Stomach smooth muscle (tissue), 2 donors: ENCODE data around the gene GPR82.

ENCODE experiments used
- H3K27ac ChIP-seq: one replicate; pipeline ENCODE4 v1.7.0; 2013; ENCODE audit warnings: mild to moderate bottlenecking, low read length, inconsistent platforms
- H3K27me3 ChIP-seq, 2 donors: one replicate each; pipeline ENCODE4 v1.7.0; 2013; ENCODE audit warnings: low read length in 2 of 2; ENCODE audit not compliant: insufficient read depth in 2 of 2, control insufficient read depth in 1 of 2
- H3K36me3 ChIP-seq, 2 donors: one replicate each; pipeline ENCODE4 v1.7.0; 2013; ENCODE audit warnings: low read length in 2 of 2; ENCODE audit not compliant: control insufficient read depth in 2 of 2, insufficient read depth in 2 of 2
- H3K4me1 ChIP-seq: one replicate; pipeline ENCODE4 v1.7.0; 2013; ENCODE audit warnings: low read length; ENCODE audit not compliant: control insufficient read depth, insufficient read depth
- H3K4me3 ChIP-seq, 2 donors: one replicate each; pipeline ENCODE4 v1.7.0; 2013; ENCODE audit warnings: low read length in 2 of 2
- H3K9ac ChIP-seq, 2 donors: one replicate each; pipeline ENCODE4 v1.7.0; 2013; ENCODE audit warnings: low read length in 2 of 2, mild to moderate bottlenecking in 1 of 2
- H3K9me3 ChIP-seq, 2 donors: one replicate each; pipeline ENCODE4 v1.7.0; 2013; ENCODE audit warnings: low read length in 2 of 2; ENCODE audit not compliant: control insufficient read depth in 2 of 2
- donor health status: healthy.
- donor health status: Pancreatic carcinoma.

The GPR82 gene

DNA sequence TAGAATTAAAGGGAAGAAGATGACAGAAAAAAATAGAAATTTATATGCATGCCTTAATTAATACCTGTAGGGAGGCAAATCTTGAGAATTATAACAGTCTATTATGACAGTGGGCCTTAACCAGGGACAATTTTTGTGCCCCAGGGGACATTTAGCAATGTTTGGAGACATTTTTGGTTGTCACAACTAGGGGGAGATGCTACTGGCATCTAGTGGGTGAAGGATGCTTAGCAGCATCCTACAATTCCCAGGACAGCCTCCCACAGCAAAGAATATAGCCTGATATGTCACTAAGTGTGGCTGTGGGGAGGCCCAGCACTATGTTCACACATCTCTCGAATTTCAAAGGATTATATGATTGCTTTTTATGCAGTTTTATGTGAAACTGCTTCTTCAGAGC, 10.5 kb downstream of the GPR82 start:
- H3K27ac ChIP-seq: no peak overlapping the region
- no peaks in the 10 kb centered on the region for H3K9me3 ChIP-seq
- H3K27me3 ChIP-seq: peaks cover 0 to 5% of the 10 kb centered on the region in 2 donors
- H3K4me3 ChIP-seq: no peak overlapping the region
- H3K9ac ChIP-seq: no peak overlapping the region
- no peaks in the 10 kb centered on the region for H3K36me3 ChIP-seq
- peaks cover 2% of the 10 kb centered on the region for H3K4me1 ChIP-seq

DNA sequence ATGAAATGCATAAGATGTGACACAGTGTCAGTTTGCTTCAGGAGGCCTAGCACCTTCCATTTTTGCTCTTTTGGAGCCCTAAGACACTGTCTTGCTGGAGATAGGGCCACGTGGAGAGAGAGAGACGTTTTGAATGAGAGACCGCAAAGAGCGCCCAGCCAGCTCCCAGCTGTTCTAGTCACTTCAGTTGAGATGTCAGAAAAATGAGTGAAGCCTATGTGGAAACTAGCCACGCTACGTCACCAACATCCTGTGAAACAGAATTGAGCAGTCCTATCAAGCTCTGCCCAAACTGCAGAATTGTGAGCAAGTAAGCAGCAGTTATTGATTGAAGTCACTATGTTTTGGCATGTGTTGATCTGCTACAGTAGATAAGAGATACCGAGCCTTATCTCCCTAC, 13.1 kb downstream of the GPR82 start:
- Histone ChIP-seq H3K36me3 (no peaks in the 10 kb centered on the region), H3K4me3 (no peak overlapping the region), H3K9ac (no peak overlapping the region), H3K9me3 (no peaks in the 10 kb centered on the region), H3K4me1 (peaks cover 2% of the 10 kb centered on the region), H3K27me3 (peaks cover 0 to 5% of the 10 kb centered on the region in 2 donors), H3K27ac (no peak overlapping the region)

DNA sequence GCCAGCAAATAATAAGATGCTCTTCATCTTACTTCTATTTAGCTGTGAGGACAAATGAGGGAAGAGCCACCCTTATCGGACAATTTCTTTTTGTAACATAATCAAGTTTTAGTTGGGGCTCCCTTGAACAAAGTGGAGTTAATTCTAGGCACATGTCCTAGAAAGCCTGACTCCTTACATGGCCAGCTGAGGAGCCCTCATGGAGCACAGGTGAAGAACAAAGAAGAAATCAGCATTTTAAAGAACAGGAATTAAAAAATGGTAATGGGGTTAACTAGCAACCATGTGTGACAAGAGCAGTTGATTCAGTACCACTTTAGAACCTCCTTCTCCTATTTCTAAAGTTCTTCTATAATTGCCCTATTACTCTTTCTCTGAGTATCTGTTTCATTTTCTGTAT, 15.9 kb downstream of the GPR82 start:
- H3K27me3 ChIP-seq: peaks cover 0 to 2% of the 10 kb centered on the region in 2 donors
- H3K27ac ChIP-seq: no peak overlapping the region
- H3K4me1 ChIP-seq: no peaks in the 10 kb centered on the region

DNA sequence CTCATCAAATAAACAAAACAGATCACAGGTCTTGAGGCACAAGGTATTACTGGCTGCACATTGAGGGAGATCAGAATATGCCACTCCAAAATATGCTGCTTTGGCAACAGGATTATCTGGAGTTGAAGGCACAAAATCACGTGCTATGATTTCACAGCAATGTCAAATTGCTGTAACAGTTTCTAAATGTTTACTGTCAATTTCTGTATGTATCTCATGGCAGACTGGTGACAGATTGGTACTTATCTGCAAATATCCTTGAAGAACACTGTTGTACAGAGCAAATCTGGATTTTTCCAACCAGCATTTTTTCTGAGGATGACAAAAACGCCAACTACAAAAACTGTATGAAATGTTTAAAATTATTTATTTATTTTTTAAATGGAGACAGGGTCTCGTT, 26.7 kb downstream of the GPR82 start:
- Histone ChIP-seq H3K9ac (no peak overlapping the region), H3K9me3 (no peaks in the 10 kb centered on the region), H3K4me3 (no peak overlapping the region), H3K27ac (no peak overlapping the region), H3K36me3 (no peaks in the 10 kb centered on the region), H3K27me3 (peaks cover 0 to 2% of the 10 kb centered on the region in 2 donors), H3K4me1 (no peaks in the 10 kb centered on the region)

More for the DNA sequence above, 15.9 kb downstream of the GPR82 start:
- Histone ChIP-seq H3K36me3 (no peaks in the 10 kb centered on the region), H3K9ac (no peak overlapping the region), H3K9me3 (no peaks in the 10 kb centered on the region), H3K4me3 (no peak overlapping the region)

- Histone ChIP-seq H3K36me3 (no peaks in the 10 kb centered on the region), H3K9me3 (no peaks in the 10 kb centered on the region), H3K4me3 (no peak overlapping the region), H3K27me3 (peaks cover 0 to 2% of the 10 kb centered on the region in 2 donors), H3K4me1 (no peaks in the 10 kb centered on the region), H3K9ac (no peak overlapping the region), H3K27ac (no peak overlapping the region)
Measured at GRCh38 chrX:41758401-41758800, 34.4 kb downstream of the GPR82 start.

DNA sequence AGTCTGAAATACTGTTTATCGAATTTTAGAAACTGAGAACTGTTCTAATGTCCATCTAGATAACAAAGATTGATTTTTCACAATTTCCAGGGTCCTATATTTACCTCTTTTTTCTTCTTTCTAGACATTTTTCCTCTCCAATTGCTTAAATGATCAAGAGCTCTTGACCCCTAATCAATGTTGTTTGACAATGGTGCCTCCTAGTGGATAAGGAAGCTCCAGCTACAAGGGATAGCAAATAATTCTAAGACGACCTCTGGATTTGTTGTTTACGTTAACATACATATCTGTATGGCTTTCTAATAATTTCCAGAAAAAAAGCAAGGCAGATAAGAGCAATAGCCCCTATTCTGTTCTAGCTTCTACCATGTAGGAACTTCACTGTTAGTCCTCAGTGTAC, 35.8 kb downstream of the GPR82 start:
- H3K9ac ChIP-seq: no peak overlapping the region
- no peak overlapping the region for H3K4me3 ChIP-seq
- no peak overlapping the region for H3K27ac ChIP-seq
- H3K27me3 ChIP-seq: peaks cover 0 to 2% of the 10 kb centered on the region in 2 donors
- H3K4me1 ChIP-seq: no peaks in the 10 kb centered on the region
- no peaks in the 10 kb centered on the region for H3K36me3 ChIP-seq
- H3K9me3 ChIP-seq: no peaks in the 10 kb centered on the region

GRCh38 chrX:41761169-41761568, 37.2 kb downstream of the GPR82 start:
- no peak overlapping the region for H3K27ac ChIP-seq
- no peak overlapping the region for H3K4me3 ChIP-seq
- no peaks in the 10 kb centered on the region for H3K36me3 ChIP-seq
- peaks cover 0 to 2% of the 10 kb centered on the region in 2 donors for H3K27me3 ChIP-seq
- no peak overlapping the region for H3K9ac ChIP-seq
- no peaks in the 10 kb centered on the region for H3K4me1 ChIP-seq
- H3K9me3 ChIP-seq: no peaks in the 10 kb centered on the region

- Histone ChIP-seq H3K9me3 (no peaks in the 10 kb centered on the region), H3K4me1 (no peaks in the 10 kb centered on the region), H3K9ac (no peak overlapping the region), H3K27me3 (peaks cover 0 to 2% of the 10 kb centered on the region in 2 donors), H3K4me3 (no peak overlapping the region), H3K36me3 (no peaks in the 10 kb centered on the region), H3K27ac (no peak overlapping the region)
Measured at GRCh38 chrX:41761702-41762101, 37.7 kb downstream of the GPR82 start.

GRCh38 chrX:41779030-41779564, 55.1 kb downstream of the GPR82 start:
- Histone ChIP-seq H3K4me1 (no peaks in the 10 kb centered on the region), H3K9me3 (no peaks in the 10 kb centered on the region), H3K27ac (no peak overlapping the region), H3K36me3 (no peaks in the 10 kb centered on the region), H3K27me3 (no peaks in the 10 kb centered on the region), H3K9ac (no peak overlapping the region), H3K4me3 (no peak overlapping the region)
